Osteocyte (in vitro differentiated cells): ENCODE measurements around the gene CLCNKA. TPM values are rescaled to one million over a fixed set of nuclear protein-coding genes. Genes with fewer than 3 reads are reported as not detected.
A peak's percentile ranks its signal among the peaks of the same experiment; 100 is the strongest.
"Not testable (repeated sequence)": the region's sequence is repeated elsewhere in the genome, so short reads cannot be mapped to it uniquely, and the experiment has no call there.

ENCODE experiments used
- DNase-seq: peaks from one replicate; pipeline ENCODE4 v3.0.0; 2021; ENCODE audit warnings: mixed read lengths; ENCODE audit not compliant: unreplicated experiment; ENCODE audit errors: extremely low spot score
- H3K27ac Mint-ChIP-seq: one replicate; pipeline ENCODE4 v1.8.0; 2021; ENCODE audit warnings: mild to moderate bottlenecking, mixed read lengths; ENCODE audit not compliant: unreplicated experiment
- H3K27me3 Mint-ChIP-seq: one replicate; pipeline ENCODE4 v1.8.0; 2021; ENCODE audit warnings: mixed read lengths; ENCODE audit not compliant: unreplicated experiment
- H3K36me3 Mint-ChIP-seq: one replicate; pipeline ENCODE4 v1.8.0; 2021; ENCODE audit warnings: mixed read lengths; ENCODE audit not compliant: unreplicated experiment
- H3K4me1 Mint-ChIP-seq: one replicate; pipeline ENCODE4 v1.8.0; 2021; ENCODE audit warnings: mixed read lengths; ENCODE audit not compliant: unreplicated experiment
- H3K4me3 Mint-ChIP-seq: one replicate; pipeline ENCODE4 v1.8.0; 2021; ENCODE audit warnings: mild to moderate bottlenecking, moderate library complexity, mixed read lengths; ENCODE audit not compliant: unreplicated experiment
- H3K9me3 Mint-ChIP-seq: one replicate; pipeline ENCODE4 v1.8.0; 2021; ENCODE audit warnings: mixed read lengths; ENCODE audit not compliant: unreplicated experiment
- CTCF ChIP-seq: fragments of 200-600 bp; sonication (generic); IDR thresholded peaks from 2 replicates; pipeline ENCODE4 v1.5.0; 2021; ENCODE audit warnings: antibody characterized with exemption, mild to moderate bottlenecking, moderate library complexity
- total RNA-seq: library from RNA; stranded (reverse); gene quantifications from 2 replicates; pipeline ENCODE4 v1.2.1, GENCODE V29; 2021

Gene CLCNKA
- total RNA-seq, 1 donor from 2014 or later, result not detected

GRCh38 chr1:15975805-15976680 is 45.8 kb upstream of the CLCNKA start, which contains the start of gene ZBTB17:
ZBTB17 (minus strand) TSS chr1:15976101; CDS start chr1:15948495, 27,606 bp downstream.
- H3K4me3 Mint-ChIP-seq, result peak within 1 kb of the TSS; percentile 85
- peaks cover 23% of the 10 kb centered on the region for H3K4me1 Mint-ChIP-seq
- H3K36me3 Mint-ChIP-seq, result peaks cover 14% of the 10 kb centered on the region
- H3K27ac Mint-ChIP-seq, result peak within 1 kb of the TSS; percentile 87
- no peak for TF ChIP-seq CTCF
- H3K27me3 Mint-ChIP-seq, result no peaks in the 10 kb centered on the region
- peak; percentile 98 for DNase-seq
- H3K9me3 Mint-ChIP-seq, result no peaks in the 10 kb centered on the region

GRCh38 chr1:15977947-15978346 is 43.9 kb upstream of the CLCNKA start:
- H3K27me3 Mint-ChIP-seq, H3K9me3 Mint-ChIP-seq, H3K4me3 Mint-ChIP-seq, DNase-seq, H3K36me3 Mint-ChIP-seq, H3K27ac Mint-ChIP-seq: not testable (repeated sequence)
- peaks cover 23% of the 10 kb centered on the region for H3K4me1 Mint-ChIP-seq

- Mint-ChIP-seq H3K9me3 (no peaks in the 10 kb centered on the region), H3K27me3 (peaks cover 10% of the 10 kb centered on the region), H3K4me3 (no peak overlapping the region), H3K27ac (no peak overlapping the region), H3K36me3 (no peaks in the 10 kb centered on the region), H3K4me1 (peaks cover under 1% of the 10 kb centered on the region)
- no peak for DNase-seq
- no peak for TF ChIP-seq CTCF
Observed at GRCh38 chr1:15981679-15982078, 40.2 kb upstream of the CLCNKA start.

GRCh38 chr1:15983275-15983674 is 38.6 kb upstream of the CLCNKA start:
- DNase-seq, result no peak
- Mint-ChIP-seq H3K27ac (no peak overlapping the region), H3K9me3 (no peaks in the 10 kb centered on the region), H3K36me3 (no peaks in the 10 kb centered on the region), H3K27me3 (peaks cover 10% of the 10 kb centered on the region), H3K4me1 (no peaks in the 10 kb centered on the region), H3K4me3 (no peak overlapping the region)
- no peak for TF ChIP-seq CTCF

GRCh38 chr1:15985611-15986297 is 36.1 kb upstream of the CLCNKA start:
- DNase-seq, result no peak
- Mint-ChIP-seq H3K36me3 (no peaks in the 10 kb centered on the region), H3K4me1 (no peaks in the 10 kb centered on the region), H3K4me3 (no peak overlapping the region), H3K27me3 (peaks cover 10% of the 10 kb centered on the region), H3K27ac (no peak overlapping the region), H3K9me3 (no peaks in the 10 kb centered on the region)
- TF ChIP-seq CTCF, result no peak
